Measurements from ENCODE around the gene LILRA6. TPM values are rescaled to one million over a fixed set of nuclear protein-coding genes. Genes with fewer than 3 reads are reported as not detected.
A peak's percentile ranks its signal among the peaks of the same experiment; 100 is the strongest.
"Not testable (repeated sequence)": the region's sequence is repeated elsewhere in the genome, so short reads cannot be mapped to it uniquely, and the experiment has no call there.

Gene LILRA6
- total RNA-seq, 1 donor from 2014 or later = 0.95 TPM

DNA sequence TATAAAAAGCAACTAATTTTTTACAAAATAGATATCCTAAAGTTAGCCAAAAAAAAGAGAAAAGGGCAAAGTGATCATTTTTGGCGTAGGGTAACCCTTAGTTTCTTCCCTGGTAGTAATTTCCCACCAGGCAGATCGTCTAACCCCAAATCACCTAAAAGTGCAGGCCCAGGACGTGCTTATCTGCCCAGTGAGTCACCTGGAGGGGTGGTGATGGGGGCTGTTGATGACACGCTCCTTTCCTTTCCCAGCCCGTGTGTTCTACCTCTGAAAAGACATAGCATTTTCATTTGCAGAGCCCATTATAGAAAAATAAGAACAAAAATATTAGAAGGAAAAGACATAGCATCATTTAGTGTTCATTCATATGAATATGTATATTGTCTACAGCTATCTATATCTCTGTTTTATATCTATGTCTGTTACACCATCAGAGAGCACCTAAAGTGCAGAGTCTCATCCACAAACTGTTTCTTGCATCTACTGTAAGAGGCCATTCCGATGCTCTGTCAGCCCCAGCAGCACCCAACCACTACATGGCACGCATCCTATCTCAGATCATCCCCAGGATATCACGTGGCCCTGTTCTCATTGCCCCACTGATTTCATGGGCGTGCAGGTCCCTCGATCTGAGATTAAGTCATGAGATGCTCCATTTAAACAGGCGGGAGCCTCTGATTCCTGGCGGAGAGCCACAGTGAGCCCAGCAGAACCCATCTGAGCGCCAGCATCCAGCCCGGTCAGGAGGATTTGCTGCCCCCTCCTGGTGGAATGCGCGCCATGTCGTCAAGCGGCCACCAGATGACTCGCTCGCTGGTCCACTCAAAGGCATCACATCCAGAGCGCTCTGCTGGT, 11.3 kb downstream of the LILRA6 start:
- peak; percentile 90 for DNase-seq (ENCODE audit: low spot score)

DNA sequence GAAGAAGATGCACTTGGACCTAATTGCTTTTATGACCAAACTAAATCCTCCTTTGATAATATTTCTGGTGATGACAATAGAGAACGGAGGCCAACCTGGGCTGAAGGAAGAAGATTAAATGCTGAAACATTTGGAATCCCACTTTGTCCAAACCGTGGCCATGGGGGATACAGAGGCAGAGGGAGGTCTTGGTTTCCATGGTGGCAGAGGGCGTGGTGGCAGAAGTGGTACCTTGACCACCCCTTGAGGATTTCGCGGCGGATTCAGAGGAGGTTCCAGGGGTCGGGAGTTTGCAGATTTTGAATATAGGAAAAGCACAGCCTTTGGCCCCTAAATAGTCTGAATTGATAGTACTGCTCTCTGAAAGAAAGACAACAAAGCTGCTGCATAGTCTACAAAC, 12.6 kb downstream of the LILRA6 start:
- DNase-seq (ENCODE audit: low spot score) = no peak

DNA sequence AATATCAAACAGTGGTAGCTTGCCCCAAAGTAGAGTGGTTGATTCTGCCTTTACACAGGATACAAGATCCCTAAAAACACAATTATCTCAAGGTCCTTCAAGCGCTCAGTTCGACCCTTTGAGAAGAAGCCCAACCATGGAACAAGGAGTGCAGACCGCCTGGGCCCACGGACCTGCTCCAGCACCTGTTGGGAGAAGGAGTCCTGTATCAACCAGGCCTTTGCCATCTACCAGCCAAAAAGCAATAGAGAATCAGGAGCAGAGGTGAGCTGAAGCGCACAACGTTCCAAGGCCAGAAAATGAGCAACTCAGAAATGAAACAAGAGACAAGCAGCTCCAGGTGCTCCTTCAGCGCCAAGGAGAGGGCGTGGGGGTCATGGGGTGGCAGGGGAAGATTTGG, 13.4 kb downstream of the LILRA6 start:
- no peak for DNase-seq (ENCODE audit: low spot score)

- not testable (repeated sequence) for DNase-seq (ENCODE audit: low spot score)
Measured at GRCh38 chr19:54224619-54225018, 18.0 kb downstream of the LILRA6 start.

- not testable (repeated sequence) for DNase-seq (ENCODE audit: low spot score)
Measured at GRCh38 chr19:54223937-54224281, 18.7 kb downstream of the LILRA6 start.

DNA sequence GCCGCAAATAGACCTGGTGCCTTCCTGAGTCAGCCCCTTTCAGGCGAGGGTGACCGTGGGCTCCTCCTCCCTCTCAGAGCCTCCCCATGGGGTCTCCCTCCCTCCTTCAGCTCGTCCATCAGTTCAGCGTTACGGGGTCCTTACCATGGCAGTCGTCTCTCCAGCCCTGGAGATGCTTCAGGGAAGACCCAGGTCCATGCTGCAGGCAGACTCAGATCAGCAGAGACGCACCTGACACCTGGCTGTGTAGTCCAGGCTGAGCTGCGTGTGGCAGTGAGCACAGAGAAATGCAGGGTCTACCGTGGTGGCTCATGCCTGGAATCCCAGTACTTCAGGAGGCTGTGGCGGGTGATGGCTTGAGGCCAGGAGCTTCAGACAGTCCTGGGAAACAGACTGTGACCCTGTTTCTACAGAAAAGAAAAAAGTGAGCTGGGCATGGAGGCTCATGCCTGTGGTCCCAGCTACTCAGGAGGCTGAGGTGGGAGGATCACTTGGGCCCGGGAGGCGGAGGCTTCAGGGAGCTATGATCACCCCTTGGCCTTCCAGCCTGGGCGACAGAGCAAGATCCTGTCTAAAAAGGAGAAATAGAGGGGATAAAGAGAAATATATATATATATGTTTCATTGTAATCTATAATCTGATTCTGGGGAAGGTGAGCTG, 19.2 kb downstream of the LILRA6 start:
- DNase-seq (ENCODE audit: low spot score) = not testable (repeated sequence)

DNA sequence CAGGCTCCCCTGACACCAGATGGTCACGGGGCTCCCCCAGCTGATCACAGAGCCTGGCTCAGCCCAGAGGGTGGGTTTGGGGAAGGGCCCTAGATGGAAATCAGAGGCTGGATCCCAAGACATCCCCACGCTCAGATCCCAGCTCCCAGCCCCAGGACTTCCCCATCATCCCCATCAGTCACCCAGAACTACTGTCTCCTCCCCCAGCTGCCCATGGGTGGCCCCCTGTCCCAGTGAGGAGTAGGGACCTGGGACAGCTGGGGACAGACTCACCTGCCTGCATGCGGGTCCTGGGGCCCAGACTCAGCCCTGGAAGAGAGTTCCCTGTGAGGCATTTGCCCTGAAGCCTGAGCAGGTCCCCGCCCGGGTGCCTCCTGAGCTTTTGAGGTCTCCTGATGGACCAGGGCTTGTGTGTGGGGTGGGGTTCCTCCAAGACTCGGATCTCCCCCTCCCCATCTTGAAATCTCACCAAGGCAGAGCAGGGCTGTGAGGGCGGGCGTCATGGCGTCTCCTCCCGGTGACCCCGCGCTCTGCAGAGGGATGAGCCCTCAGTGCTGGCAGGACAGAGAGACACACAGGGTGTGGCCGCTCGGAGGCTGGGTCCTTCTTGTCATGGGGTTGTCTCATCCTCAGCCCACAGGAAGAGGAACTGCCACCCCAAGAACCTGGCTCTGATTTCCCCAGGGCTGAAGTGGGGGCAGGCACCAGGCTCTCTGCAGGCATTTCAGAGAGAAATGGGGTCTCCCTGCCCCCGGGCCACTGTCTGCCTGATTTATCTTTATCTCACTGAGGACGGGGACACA, 19.9 kb downstream of the LILRA6 start, which contains the start of gene LILRB3:
TSS of gene LILRB3 (minus strand) at position 534 of the 803 bp plus-strand sequence. CDS start at position 503, 31 bp downstream.
- DNase-seq (ENCODE audit: low spot score) = not testable (repeated sequence)

- DNase-seq (ENCODE audit: low spot score) = not testable (repeated sequence)
Measured at GRCh38 chr19:54221947-54222346, 20.6 kb downstream of the LILRA6 start.

DNA sequence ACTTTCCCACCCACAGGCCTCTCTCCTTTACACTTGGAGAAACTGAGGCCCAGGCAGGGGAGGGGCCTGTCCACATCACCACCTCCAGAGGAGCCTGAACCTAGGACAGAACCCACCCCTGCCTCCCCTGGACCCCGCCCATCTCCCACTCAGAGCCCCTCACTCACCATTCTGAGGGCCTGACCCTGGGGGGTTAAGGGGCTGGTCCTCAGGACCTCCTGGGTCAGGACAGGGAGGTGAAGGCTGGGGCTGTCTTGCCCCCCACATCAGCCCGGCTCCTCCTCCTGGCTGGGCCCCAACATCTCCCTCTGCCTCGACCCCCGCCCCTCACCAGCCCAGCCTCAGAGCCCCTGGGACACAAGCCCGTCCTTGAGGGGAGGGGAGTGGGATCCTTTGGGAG, 22.9 kb downstream of the LILRA6 start:
- not testable (repeated sequence) for DNase-seq (ENCODE audit: low spot score)

DNA sequence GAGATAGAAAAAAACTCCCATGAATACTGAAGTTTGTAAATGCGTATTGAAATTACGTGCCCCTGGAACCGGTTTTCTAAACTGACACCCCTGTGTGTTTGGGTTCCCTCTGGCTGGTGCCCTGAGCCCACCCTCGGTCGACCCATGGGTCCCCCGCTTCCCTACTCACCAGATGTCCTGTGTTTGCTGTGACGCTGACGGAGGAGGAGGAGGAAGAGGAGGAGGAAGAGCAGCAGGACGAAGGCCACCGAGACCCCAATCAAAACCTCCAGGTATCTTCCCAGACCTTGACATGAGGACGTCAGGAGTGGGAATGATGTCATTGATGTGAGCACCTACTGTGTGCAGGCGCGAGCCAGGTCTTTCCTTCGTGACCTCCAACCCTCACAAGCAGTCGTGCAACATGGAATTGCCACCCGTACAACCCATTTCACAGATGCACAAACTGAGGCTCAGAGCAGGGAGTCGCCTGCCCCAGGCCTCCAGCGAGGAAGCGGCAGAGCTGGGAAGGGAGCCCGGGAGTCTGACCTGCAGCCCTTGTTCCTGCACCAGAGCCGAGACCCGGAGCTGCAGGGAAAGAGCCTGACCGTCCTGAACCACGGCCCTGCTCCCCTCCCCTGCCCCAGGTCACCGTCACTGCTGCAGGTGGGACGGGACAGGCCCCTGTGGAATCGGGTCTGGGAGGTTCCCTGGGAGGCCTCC, 23.5 kb downstream of the LILRA6 start:
- DNase-seq (ENCODE audit: low spot score) = no peak

GRCh38 chr19:54218259-54218658, 24.3 kb downstream of the LILRA6 start:
- no peak for DNase-seq (ENCODE audit: low spot score)

GRCh38 chr19:54217517-54218247, 24.9 kb downstream of the LILRA6 start:
- not testable (repeated sequence) for DNase-seq (ENCODE audit: low spot score)

DNA sequence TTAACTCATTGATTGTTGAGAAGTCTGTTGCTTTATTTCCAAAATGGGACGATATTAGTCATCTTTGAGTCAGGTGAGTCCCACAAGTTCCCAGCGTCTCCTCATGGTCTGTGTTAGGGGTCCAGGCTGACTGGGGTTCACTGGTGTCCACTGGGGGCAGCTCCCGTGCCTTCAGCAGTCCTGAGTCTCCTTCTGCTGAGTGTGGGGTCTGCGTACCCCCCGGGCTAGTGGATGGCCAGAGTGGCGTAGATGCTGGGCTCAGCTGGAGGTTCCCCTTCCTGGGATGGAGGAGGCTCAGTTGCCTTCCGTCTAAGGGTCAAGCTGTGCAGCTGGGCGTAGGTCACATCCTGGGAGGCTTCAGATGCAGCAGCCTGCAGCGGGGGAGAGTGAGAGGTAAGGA, 25.7 kb downstream of the LILRA6 start:
- no peak for DNase-seq (ENCODE audit: low spot score)

- not testable (repeated sequence) for DNase-seq (ENCODE audit: low spot score)
Measured at GRCh38 chr19:54214734-54215133, 27.9 kb downstream of the LILRA6 start.

GRCh38 chr19:54214217-54214616, 28.4 kb downstream of the LILRA6 start:
- not testable (repeated sequence) for DNase-seq (ENCODE audit: low spot score)

- DNase-seq (ENCODE audit: low spot score) = no peak
Measured at GRCh38 chr19:54211235-54211634, 31.4 kb downstream of the LILRA6 start.

DNA sequence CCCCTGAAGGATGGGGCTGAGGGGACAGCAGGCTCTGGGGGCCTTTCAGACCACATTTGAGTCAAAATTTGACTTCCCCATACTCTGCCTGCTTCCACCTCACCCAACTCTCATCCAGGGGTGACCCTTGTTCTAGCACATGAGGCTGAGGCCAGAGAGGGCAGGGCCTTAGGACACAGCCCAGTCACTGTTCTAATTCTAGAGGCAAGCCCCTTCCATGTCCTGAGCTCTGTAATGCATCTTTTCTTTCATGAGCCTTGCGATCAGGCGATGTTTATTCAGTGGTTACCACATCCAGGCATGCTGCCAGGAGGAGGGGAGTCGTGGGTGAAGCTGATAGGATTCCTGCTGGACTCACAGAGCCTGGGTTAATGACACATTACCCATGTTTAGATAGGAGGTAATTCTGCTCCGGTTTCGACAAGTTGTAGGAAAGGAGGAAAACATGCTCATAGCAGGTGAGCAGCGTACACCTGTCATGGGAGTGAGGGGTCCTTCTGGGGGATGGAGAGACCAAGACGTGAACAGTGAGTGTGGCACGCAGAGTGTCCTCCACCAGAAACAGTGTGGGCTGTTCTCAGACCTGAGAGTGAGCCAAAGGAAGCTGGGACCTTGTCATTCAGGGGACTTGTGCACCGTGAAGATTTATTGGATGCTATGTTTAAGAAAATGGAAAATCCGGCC, 32.6 kb downstream of the LILRA6 start:
- DNase-seq (ENCODE audit: low spot score) = peak; percentile 95

- no peak for DNase-seq (ENCODE audit: low spot score)
Measured at GRCh38 chr19:54209058-54209810, 33.4 kb downstream of the LILRA6 start.

- DNase-seq (ENCODE audit: low spot score) = no peak
Measured at GRCh38 chr19:54208784-54209057, 33.9 kb downstream of the LILRA6 start.
